Measurements from ENCODE around the gene PIAS3.

Gene PIAS3

GRCh38 chr1:145858901-145859490 is at the start of gene PIAS3:
Gene PIAS3 (minus strand): TSS chr1:145859081. CDS start chr1:145858990, 91 bp downstream.
- TF ChIP-seq CTCF (IDR thresholded peaks at IDR 0.05; ENCODE audit: insufficient read depth, low read depth, low read length, missing control alignments): no peak
- peak within 1 kb of the TSS; percentile 87 for H3K4me3 ChIP-seq (ENCODE audit: low read length)
- DNase-seq (ENCODE audit: low read depth): peak; percentile 98

GRCh38 chr1:145908653-145909052 is 49.8 kb upstream of the PIAS3 start:
- H3K4me3 ChIP-seq (ENCODE audit: low read length): no peak overlapping the region
- TF ChIP-seq CTCF (IDR thresholded peaks at IDR 0.05; ENCODE audit: insufficient read depth, low read depth, low read length, missing control alignments): no peak

DNA sequence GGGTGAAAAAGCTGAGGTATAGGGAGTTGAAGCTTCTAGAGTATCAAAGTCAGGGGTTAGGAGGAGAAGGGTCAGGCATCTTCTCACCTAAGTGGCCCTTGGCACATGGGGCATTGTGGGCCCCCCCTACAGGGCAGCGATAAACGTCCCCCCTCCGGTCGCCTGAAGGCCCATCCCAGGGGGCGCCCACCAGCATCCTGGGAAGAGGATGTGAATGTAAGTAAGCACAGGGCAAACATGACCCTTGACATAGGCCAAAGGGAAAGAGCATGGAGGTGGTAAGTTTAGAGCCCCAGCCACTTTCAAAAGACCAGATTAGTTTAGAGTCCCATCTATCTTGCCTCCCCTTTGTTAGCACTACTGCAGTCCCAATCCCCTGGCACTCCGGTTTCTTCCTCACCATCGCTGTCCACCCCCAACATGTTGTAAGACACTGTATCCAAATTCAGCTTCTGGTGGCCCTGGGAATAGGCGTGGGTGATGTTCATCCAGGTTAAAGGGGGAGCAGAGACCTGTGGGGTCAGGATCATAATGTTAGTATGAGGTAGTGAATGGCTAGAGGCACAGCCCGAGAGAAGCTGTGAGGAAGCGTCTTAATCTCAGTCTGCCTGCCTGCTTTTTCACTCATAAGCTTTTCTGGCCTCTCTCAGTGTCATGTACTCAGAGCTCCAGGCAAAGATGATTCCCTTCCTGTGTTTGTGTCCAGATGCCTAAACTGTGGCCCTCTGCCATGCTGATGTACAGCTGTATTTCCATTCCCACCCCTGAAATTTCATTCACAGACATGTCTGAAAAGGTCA is 48.3 kb upstream of the PIAS3 start:
- no peak for TF ChIP-seq CTCF (IDR thresholded peaks at IDR 0.05; ENCODE audit: insufficient read depth, low read depth, low read length, missing control alignments)
- DNase-seq (ENCODE audit: low read depth): no peak

More at GRCh38 chr1:145908653-145909052, 49.8 kb upstream of the PIAS3 start:
- DNase-seq (ENCODE audit: low read depth): no peak

DNA sequence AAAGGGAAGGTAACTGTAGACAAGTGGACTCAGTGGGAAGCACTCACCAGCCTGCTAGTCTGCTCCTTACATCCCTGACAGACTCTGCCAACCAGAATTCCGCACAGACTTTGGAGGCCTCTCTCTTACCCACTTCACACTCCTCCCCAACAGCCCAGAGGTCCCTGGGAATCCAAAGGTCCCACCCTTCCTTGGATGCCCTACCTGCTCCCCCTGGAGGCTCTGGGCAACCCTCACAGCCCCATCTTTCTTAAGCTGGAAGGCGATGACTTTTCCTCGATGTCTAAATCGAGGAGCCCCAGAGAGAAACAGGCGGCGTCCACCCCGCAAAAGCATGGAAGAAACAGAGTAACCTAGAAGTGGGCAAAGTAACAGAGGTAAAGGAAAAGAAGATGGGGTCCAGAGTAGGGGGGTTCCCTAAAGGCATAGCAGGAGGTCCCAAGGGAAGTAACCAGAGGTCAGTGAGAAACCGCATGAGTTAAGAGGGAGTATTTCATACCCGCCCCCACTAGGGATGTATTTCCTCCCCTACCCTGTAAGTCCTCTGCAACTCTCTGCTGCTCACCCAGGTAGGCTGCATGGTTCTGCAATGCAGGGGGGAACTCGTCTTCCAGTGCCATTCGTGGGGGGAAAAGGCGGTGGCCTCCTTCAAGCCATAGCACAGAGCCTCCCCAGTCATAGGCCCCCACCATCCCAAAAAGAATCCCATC is 42.6 kb upstream of the PIAS3 start:
- DNase-seq (ENCODE audit: low read depth): no peak
- no peak for TF ChIP-seq CTCF (IDR thresholded peaks at IDR 0.05; ENCODE audit: insufficient read depth, low read depth, low read length, missing control alignments)
- H3K4me3 ChIP-seq (ENCODE audit: low read length): no peak overlapping the region

More for the DNA sequence above, 48.3 kb upstream of the PIAS3 start:
- H3K4me3 ChIP-seq (ENCODE audit: low read length): no peak overlapping the region

- H3K4me3 ChIP-seq (ENCODE audit: low read length): no peak overlapping the region
- no peak for DNase-seq (ENCODE audit: low read depth)
- TF ChIP-seq CTCF (IDR thresholded peaks at IDR 0.05; ENCODE audit: insufficient read depth, low read depth, low read length, missing control alignments): no peak
Measured at GRCh38 chr1:145898756-145899155, 39.9 kb upstream of the PIAS3 start.

- no peak for TF ChIP-seq CTCF (IDR thresholded peaks at IDR 0.05; ENCODE audit: insufficient read depth, low read depth, low read length, missing control alignments)
- DNase-seq (ENCODE audit: low read depth): no peak
- H3K4me3 ChIP-seq (ENCODE audit: low read length): no peak overlapping the region
Measured at GRCh38 chr1:145897969-145898368, 39.1 kb upstream of the PIAS3 start.
